TTC549 (cell line): Measurements from ENCODE around the gene PCSK6.
"Not testable (repeated sequence)": the region's sequence is repeated elsewhere in the genome, so short reads cannot be mapped to it uniquely, and the experiment has no call there.

Experiments used
- FAIRE-seq: peaks from 2 replicates; lab custom pipeline; 2012; peaks lifted over from hg19 to GRCh38; lab: Jason Lieb, UNC

Gene PCSK6

DNA sequence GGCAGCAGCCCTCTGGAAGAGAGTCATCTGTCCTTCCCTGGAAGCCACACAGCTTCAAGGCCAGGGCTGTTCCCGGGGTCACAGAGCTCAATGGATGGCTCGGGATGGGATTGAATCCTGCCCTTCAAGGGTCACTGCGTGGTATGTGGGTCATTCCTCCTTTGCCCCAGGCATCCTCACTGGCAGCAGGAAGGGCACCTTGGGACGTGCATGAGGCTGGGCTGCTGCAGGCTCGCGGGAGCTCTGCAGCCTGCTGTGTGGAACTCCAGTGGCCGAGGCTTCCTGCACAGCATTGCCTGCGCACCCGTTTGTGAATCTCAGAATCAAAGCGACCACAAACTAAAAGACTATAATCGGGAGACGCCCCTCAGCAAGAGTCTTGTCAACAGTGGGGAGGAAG lies 60.7 kb downstream of the PCSK6 start:
- FAIRE-seq, result no peak

DNA sequence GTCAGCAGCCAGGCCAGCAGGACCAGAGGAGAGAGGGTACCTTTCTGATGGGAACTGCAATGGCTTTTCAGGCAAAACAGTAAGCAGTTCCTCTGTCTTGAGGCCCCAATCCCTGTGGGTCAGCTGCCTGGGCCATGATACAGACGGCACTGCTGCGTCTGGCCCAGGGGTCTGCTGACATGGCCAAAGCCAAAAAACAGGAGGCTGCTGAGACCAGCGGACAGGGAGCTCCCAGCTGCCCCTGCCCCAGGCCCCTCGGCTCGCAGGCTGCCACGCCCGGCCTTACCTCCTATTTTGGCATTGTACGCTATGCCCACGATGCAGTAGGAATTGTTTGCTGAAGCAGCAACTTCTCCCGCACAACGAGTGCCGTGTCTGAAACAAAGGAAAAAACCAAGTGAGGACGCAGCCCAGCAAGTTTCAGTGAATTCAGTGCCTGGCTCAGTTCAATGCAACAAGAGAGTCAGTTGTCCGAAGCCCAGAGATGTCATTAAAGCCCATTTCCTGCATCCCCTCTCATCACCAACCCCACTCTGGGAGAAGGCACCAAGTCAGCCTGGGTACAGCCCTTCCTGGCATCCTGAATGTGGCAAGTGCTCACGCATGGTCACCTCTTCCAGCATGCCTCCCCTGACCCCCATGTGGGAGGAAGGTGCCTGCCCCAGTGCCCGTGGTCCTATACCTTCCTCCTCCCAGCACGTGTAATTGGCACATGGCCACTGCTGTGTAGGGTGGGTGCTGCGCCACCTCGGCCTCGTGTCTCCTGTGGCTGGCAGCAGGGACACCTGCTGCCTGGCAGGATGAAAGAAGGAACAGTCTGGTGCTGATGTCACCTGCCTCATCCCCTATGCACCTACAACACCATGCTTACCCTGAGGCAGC lies 61.7 kb downstream of the PCSK6 start:
- FAIRE-seq, result no peak

DNA sequence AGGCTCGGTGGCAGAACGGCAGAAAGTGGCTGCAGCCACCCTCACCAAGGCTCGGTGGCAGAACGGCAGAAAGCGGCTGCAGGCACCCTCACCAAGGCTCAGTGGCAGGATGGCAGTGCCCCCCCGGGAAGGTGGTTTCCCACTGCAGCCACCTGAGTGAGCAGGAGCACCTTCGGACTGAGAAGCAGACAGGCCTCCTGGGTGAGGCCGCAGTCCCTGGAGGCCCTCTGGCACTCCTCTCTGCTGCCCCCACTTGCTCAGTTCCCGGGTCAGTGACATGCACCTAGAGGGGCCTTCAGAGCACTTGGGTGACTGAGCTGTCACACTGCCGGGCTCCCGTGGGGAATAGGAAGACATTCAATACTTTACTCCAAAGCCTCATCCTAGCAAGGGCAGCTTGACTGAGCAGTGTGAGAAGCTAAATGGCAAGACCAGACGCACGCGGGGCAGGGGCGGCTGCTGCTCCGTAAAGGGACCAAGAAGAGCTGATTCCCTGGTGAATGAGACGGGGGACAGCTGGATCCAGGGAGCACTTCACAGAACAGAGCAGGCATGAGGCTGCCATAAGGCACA lies 62.7 kb downstream of the PCSK6 start:
- no peak for FAIRE-seq

DNA sequence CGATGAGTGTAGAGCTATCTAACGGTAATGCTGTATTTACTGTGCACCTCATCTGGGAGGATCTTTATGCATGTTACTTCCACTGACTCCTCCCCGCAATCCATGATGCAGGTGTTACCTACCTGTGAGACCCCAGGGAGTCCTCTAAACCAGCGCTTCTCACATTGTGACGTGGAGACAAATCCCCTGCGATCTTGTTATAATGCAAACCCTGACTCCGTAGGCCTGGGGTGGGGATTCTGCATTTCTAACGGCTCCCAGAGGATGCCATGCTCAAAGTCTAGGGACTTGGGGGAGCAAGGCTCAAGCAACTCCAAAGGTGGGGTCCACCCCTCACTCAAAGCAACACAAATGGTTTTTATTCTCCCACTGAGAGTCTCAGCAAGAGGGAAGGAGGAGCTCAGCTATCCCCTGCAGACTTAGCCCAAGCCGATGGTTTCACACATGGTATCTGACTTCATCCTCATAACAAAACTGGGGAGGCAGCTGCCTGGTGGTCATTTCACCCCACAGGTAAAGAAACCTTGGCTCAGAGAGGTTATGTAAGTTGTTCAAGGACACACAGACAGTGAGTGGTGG lies 63.6 kb downstream of the PCSK6 start:
- FAIRE-seq, result no peak

DNA sequence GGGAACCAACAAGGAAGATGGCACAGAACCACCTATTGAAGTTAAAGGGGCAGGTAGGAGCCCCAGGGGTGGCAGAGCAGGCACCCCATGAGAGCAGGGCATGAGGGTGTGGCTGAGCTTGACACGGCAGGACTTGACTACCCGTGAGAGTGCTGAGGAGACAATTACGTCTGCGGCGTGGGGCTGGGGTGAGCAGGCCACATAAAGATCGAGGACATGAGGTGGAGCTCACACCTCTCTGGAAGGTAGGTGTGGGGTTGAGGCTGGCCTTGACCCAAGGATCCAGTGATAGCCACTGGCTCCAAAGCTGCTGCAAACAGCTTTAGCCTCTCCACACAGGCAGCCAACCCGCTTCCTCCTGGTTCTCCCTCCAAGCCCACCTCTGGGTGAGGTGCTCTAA lies 64.5 kb downstream of the PCSK6 start:
- FAIRE-seq, result no peak

DNA sequence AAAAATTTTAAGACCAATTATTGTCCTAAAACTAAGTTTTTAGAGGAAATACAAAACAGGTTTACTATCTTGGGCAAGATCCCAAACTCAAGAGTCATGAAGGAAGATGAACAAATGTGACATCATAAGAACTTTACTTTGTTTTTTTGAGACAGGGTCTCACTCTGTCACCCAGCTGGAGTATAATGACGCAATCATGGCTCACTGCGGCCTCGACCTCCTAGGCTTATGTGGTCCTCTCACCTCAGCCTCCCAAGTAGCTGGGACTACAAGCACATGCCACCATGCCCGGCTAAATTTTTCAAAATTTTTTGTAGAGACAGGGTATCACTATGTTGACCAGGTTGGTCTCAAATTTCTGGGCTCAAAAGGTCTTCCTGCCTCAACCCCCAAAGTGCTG lies 69.3 kb downstream of the PCSK6 start:
- no peak for FAIRE-seq

DNA sequence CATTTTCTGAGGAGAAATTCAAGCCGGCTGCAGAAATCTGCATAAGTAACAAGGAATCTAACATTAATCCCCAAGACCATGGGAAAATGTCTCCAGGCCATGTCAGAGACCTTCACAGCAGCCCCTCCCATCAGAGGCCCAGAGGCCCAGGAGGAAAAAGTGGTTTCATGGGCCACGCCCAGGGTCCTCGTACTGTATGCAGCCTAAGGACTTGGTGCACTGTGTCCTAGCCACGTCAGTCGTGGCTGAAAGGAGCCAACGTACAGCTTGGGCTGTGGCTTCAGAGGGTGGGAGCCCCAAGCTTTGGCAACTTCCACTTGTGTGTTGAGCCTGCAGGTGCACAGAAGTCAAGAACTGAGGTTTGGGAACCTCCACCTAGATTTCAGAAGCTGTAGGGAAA lies 73.0 kb downstream of the PCSK6 start:
- FAIRE-seq, result not testable (repeated sequence)

DNA sequence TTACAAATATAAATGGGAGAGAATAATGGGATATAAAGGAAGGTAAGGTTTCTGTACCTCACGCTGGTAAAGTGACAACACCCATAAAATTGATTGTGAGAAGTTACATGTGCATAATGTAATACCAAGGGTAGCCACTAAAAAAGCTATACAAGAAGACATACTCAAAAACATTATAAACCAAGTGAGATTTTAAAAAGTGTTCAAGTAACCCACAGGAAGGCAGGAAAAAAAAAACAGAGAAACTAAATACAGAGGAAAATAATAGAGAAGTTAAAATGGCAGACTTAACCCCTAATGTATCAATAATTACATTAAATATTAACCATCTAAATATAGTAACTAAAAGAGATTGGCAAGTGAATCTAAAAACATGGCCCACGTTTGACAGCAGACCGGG lies 76.3 kb downstream of the PCSK6 start:
- no peak for FAIRE-seq

DNA sequence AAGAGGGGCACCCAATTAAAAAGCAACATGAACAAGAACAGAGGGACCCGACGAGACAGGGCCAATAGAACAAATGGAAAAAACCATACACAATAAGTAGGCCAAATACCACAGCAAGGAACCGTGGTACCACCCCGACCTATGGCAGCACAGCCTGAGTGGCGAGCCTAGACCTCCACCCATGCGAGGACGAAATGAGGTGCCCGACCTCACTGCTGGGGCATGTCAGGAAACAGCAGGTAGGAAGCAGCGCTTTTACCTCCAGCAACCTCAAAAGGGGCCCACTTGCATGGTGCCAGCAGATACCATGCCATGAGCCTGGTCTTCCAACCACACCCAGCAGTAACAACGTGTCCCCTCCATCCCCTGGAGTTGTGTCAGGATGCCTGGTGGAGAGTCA lies 77.9 kb downstream of the PCSK6 start:
- no peak for FAIRE-seq

DNA sequence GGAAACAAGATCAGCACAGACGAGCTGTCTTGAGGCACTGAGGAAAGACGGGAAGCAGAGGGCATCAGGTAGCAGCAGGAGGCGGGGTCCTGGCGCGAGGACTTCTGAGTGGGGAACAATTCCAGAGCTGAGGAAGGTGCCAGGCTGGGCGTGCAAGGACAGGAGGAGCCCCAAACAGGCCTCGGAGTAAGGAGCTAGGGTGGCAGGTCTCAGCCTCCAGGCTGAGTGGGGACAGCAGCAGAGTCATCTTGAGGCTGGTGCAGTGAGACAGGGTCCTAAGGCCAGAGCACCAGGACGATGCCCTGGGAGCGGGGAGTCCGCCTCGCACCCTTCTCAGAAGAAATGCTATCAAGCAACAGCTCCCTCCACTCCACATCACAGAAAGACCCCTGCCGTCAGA lies 78.4 kb downstream of the PCSK6 start:
- FAIRE-seq, result no peak

DNA sequence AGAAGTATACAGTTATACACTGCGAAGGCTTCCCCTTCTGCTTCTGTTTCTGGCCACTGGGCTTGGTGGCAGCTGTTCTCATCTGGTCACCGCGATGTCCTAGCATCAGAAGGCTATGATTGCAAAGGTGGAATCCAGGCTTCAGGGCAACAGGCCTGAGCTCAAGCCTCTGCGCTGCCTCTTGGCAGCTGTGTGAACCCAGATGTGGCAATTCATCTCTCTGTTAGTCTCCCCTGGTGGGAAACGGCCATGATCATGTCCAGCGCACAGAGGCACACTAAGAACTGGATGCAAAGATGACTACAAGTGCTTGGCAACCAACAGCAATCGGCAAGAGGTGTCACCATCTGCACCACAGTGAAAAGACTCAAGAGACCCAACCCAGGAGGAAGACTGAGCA lies 78.9 kb downstream of the PCSK6 start:
- no peak for FAIRE-seq

DNA sequence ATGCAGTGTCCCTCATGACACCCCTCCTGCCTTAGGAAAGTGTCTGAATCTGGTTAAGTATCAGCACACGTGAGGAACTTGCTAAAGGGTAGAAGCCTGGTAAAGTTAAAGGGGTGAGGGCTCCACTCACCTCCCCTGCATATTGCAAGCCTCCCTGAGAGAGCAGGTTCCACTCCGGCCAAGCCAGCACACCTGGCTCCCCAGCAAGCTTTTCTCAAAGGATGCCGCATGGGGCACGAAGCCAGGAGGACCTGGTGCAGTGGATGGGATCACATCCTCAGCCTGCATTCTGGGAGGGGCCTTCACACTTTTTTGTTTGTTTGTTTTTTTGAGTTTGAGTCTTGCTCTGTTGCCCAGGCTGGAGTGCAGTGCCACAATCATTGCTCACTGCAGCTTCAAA lies 79.9 kb downstream of the PCSK6 start:
- no peak for FAIRE-seq

DNA sequence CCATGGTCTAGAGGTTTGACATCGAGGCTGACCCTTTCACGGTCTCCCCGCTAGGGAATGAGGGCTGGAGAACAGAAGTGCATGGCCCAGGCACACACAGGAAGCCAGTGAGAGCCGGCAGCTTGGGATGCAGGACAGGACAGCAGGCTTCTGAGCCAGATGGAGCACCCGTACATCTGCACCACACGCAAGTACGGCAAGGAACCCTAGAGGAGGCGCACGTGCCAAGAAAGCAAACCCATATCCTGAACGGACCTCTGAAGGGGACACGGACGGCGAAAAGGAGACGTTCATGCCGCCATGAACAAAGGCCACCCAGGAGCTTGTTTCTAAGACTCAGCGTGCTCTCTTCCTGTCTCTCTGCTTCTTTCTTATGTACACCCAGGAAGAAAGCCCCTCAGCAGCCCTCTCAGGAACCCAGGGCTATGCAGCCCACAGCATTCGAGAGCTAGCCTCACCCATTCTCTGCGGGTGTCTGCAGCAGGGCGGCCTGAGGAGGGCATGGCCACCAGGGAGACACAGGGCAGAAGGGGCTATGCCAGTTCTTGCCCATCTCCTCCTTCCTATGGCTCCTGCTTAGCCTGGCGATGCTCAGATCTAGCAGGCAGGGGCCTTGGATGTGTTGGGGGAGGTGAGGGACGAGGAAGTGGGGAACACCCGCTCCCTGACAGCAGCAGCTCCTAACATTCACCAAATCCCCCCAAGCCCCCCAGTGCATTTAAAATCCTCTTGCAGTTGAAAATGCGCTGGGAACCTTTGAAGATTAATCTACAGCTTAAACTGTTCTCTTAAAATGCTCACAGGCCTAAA lies 81.3 kb downstream of the PCSK6 start:
- FAIRE-seq, result no peak

DNA sequence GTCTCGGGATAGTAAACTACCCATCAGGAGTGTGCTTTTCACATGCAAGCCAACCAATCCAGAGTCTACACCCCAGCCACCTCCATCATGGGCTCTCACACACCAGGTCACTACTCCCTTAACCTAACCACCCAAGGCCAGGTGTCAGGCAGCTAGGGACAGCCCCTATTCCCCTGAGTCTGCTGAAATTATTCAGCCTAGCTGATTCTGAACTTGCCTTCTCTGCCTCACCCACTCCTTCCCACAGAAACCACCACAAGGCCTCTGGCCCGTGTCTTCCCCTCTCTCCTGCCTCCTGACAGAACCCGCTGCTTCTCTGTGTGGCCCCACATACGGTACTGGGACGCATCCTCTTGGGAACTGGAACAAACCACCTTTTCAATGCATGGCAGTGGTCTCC lies 82.1 kb downstream of the PCSK6 start:
- FAIRE-seq, result no peak

DNA sequence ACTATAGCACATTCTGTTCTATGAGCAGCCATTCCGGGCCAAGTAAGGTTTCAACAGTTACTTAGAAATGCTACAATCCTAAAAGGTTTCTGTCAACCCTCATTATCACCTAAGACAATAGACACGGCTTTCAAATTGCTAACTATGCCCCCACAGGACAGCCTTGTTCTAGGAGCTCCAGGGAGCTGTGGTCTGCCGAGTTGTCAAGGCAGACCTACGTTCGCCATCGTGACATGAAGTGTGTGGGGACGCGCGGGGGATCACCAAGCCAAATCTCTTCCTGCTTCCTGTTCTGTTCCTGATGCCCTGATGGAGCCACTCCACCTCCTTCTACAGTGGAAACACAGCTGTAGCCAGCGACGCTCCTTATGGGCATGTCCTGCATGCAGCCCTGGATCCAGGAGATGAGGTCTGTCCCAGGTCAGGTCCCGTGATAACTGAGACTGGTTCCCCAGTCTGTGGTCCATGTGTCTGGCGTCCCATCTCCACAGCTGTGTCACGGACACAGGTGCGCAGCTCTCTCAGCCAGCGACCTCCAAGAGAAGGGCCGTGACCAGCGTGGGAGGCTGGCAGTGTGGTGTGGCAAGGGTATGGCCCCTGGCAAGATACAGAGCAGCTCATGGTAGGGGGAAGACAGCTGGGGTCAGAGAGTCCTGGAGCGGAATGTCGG lies 82.8 kb downstream of the PCSK6 start:
- FAIRE-seq, result no peak

DNA sequence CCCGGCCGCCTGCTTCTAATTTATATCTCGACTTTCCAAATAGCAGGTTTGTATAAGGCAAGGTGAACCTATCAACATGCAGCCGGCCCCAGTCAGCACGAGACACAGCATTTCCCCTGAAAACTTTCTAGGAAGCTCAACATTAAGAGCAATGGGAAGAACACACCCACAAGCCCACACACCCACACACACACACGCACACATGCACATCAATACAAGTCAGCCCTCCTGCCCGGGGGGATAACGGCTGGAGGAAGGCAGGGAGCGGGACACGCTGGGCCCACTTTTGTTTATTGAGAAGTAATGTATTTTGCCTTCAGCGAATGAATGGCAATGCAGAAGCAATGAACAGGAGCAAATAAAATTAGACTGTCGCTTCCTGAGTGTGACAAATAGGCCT lies 83.5 kb downstream of the PCSK6 start:
- FAIRE-seq, result no peak

DNA sequence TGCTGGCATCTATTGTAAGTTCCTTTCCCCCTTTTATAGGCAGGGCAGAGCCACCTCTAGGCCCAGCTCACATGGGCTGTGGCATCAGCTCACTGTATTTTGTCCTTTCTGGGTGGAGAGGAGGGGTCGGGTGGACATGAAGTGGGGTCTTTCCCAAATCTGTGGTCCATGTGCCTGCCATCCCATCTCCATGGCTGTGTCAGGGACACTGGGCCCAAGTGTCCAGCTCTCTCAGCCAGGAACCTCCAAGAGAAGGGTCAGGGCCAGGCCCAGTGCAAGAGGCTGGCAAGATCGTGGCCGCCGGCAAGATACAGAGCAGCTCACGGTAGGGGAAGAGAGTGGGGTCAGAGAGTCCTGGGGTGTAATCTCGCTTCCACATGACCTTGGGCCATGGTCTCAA lies 85.3 kb downstream of the PCSK6 start:
- no peak for FAIRE-seq

DNA sequence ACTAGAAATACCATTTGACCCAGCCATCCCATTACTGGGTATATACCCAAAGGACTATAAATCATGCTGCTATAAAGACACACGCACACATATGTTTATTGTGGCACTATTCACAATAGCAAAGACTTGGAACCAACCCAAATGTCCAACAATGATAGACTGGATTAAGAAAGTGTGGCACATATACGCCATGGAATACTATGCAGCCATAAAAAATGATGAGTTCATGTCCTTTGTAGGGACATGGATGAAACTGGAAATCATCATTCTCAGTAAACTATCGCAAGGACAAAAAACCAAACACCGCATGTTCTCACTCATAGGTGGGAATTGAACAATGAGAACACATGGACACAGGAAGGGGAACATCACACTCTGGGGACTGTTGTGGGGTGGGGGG lies 86.6 kb downstream of the PCSK6 start:
- FAIRE-seq, result not testable (repeated sequence)

DNA sequence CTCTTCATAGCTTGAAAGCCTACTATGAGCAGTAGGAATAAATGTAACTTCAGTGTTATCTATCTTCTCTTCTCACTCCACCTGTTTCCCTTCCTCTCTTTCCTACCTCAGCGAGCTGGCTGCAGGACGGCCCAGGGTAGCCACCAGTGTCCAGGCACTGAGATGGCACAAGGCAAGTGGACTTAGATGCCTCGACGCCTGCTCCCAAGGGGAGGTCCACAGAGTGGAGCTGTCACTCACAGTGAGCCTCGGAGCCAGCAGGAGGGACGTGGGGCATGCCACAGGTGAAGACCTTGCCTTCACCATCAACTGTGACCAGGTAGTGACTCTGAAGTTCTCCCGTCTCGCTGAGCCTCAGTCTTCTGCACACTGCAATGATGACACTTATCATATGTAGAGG lies 88.2 kb downstream of the PCSK6 start:
- no peak for FAIRE-seq

DNA sequence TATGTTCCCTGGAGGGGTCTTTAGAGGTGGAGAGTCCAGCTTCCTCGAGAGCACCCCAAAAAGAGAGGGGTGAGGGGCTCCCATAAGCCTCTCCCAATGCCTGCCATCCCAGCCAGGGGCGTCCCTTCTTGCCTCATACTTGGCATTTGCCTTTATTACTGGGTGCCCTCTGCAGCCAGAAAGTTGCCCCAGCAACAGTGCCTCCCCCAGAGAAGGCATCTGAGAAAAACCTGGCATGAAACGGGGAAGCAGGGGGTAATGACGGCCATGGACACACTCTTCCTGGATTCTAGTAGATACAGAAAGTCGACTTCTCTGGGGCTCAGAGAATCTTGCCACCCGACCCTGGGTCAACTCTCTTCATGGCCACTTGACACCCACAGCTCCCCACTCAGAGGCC lies 90.1 kb downstream of the PCSK6 start:
- FAIRE-seq, result no peak

DNA sequence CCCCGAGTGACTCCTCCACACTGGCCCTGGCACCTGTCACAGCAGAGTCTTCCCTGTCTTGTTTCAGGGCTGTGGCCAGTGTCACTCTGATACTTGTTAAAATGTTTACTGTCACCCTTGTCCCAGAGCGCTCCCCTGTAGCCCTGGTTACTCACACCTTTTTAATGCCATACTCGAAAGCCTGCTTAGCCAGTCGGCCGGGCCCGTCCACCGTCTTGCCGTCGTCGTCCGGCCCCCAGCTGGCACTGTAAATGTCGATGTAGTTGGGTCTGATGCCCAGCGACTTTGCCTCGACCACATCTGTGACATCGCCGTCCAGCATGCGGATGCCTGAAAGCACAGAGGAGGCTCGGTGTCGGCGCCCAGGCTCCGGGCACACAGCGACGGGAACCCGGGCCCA lies 91.3 kb downstream of the PCSK6 start:
- FAIRE-seq, result no peak

DNA sequence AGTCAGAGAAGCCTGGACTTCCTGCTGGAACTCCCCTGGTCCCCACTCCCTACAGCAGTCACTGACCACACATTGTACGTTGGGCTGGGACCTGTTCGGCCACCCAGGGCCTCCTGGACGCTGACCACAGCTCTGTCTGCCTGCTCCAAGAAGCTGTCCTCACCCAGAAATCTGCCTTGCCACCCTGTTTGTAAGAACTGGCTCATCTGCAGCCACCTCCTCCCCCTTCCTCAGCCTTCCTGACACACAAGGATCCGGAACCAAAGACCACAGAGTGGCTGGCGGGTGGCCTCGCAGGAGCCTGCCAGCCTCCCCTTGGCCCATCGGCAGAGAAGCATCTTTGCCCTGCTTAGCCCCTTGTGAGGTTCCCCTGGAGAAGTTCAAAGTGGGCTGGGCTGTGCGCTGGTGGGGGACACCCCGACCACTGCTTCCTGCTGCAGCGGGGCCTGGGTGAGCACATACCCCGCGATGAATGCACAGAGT lies 91.9 kb downstream of the PCSK6 start:
- FAIRE-seq, result no peak
